Measurements from ENCODE around the gene WNK2.

GRCh38 chr9:93299418-93300174 is 115.7 kb downstream of the WNK2 start:
- TF ChIP-seq ZSCAN30 (tag by site-specific recombination; IDR thresholded peaks at IDR 0.05) (no peak), YY1 (tag by site-specific recombination; IDR thresholded peaks at IDR 0.05) (no peak), CTCF (tag by site-specific recombination; IDR thresholded peaks at IDR 0.05) (no peak), KLF9 (tag by site-specific recombination; IDR thresholded peaks at IDR 0.05; ENCODE audit: low read depth) (no peak), ATF2 (tag by site-specific recombination; IDR thresholded peaks at IDR 0.05; ENCODE audit: low read depth) (no peak), REST (tag by site-specific recombination; IDR thresholded peaks at IDR 0.05) (no peak), ZBTB49 (tag by site-specific recombination; IDR thresholded peaks at IDR 0.05; ENCODE audit: low read depth) (no peak), ZNF350 (tag by site-specific recombination; IDR thresholded peaks at IDR 0.05) (no peak)

All from HEK293 (cell line).